ENCODE measurements around the gene DDIT3. TPM values are rescaled to one million over a fixed set of nuclear protein-coding genes. Genes with fewer than 3 reads are reported as not detected.

Gene DDIT3
- total RNA-seq, 2 experiments from 2014 or later = 28.0 TPM

- no peak overlapping the region for H3K27ac Mint-ChIP-seq
- H3K4me3 Mint-ChIP-seq = no peak overlapping the region
- ATAC-seq = no peak
- peaks cover 43% of the 10 kb centered on the region for H3K4me1 Mint-ChIP-seq (ENCODE audit: low read depth)
- ChIA-PET POLR2A (no interaction called here), CTCF (no interaction called here)
- peaks cover 4% of the 10 kb centered on the region for H3K27me3 Mint-ChIP-seq
- intact Hi-C loops (cut with micrococcal nuclease) = no loop called here
- no peaks in the 10 kb centered on the region for H3K9me3 Mint-ChIP-seq
- no peak for DNase-seq
- H3K36me3 Mint-ChIP-seq (ENCODE audit: low read depth) = peaks cover 9% of the 10 kb centered on the region
- no peak for TF ChIP-seq CTCF (IDR thresholded peaks at IDR 0.05)
Observed at GRCh38 chr12:57548488-57548887, 28.2 kb upstream of the DDIT3 start.

- H3K4me3 Mint-ChIP-seq = no peak overlapping the region
- ChIA-PET POLR2A (no interaction called here), CTCF (no interaction called here)
- peaks cover 4% of the 10 kb centered on the region for H3K27me3 Mint-ChIP-seq
- ATAC-seq (no peak), DNase-seq (no peak)
- H3K27ac Mint-ChIP-seq = no peak overlapping the region
- peaks cover 45% of the 10 kb centered on the region for H3K4me1 Mint-ChIP-seq (ENCODE audit: low read depth)
- no peak for TF ChIP-seq CTCF (IDR thresholded peaks at IDR 0.05)
- no peaks in the 10 kb centered on the region for H3K9me3 Mint-ChIP-seq
- intact Hi-C loops (cut with micrococcal nuclease) = no loop called here
- peaks cover 9% of the 10 kb centered on the region for H3K36me3 Mint-ChIP-seq (ENCODE audit: low read depth)
Observed at GRCh38 chr12:57548013-57548315, 27.6 kb upstream of the DDIT3 start.

DNA sequence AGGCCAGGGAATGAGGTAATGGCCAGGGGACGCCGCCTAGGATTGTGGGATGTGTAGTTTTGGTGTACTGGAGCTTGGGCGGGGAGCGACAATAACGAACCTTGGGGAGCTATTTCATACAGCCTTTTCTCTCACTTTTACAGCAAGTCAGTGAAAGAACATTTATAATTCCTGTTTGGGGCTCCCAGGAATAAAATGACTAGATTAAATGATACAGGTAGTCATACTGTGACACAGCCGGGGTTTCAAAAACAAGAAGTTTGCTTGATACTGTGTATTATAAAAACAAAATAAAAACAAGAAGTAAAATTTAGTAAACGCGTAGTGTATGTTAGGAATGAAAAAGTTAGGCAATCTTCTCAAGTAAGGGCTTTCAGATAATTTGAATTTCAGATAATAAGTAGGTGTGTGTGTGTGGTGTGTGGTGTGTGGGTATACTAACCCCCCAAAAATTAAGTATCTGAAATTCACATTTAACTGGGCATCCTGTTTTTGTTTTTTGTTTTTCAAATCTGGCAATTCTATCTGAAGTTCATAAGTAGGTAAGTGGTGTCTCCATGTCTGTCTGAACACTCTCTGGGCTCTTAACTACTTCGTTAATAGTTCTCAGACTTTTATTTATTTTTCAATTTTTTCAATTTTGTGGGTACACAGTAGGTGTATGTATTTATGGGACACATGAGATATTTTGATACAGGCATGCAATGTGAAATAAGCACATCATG lies 27.1 kb upstream of the DDIT3 start:
- H3K4me1 Mint-ChIP-seq (ENCODE audit: low read depth) = peaks cover 45% of the 10 kb centered on the region

GRCh38 chr12:57546438-57547287 lies 26.3 kb upstream of the DDIT3 start, which contains the start of gene DCTN2:
DCTN2 (minus strand) TSS chr12:57547192; CDS start chr12:57547063, 129 bp downstream.
- intact Hi-C loops (cut with micrococcal nuclease) = no loop called here
- no peak for TF ChIP-seq CTCF (IDR thresholded peaks at IDR 0.05)
- H3K9me3 Mint-ChIP-seq = no peaks in the 10 kb centered on the region
- DNase-seq = peak; percentile 98
- ChIA-PET POLR2A (interaction anchor here (0.5 to 2.0 kb wide), 8 partner anchors 11 to 233 kb away, joined by 3 to 11 read pairs (median 4); partner anchors contain the start of genes DDIT3 and OS9), CTCF (interaction anchor here (1.1 to 2.0 kb wide), 7 partner anchors 11 to 236 kb away, joined by 3 to 9 read pairs (median 4); partner anchors contain the start of genes OS9 and TSFM)
- H3K27me3 Mint-ChIP-seq = peaks cover 4% of the 10 kb centered on the region
- peaks cover 45% of the 10 kb centered on the region for H3K4me1 Mint-ChIP-seq (ENCODE audit: low read depth)
- peaks cover 9% of the 10 kb centered on the region for H3K36me3 Mint-ChIP-seq (ENCODE audit: low read depth)
- peak; percentile 96 for ATAC-seq
- H3K27ac Mint-ChIP-seq = peak within 1 kb of the TSS; percentile 94
- peak within 1 kb of the TSS; percentile 95 for H3K4me3 Mint-ChIP-seq

More for the DNA sequence above, 27.1 kb upstream of the DDIT3 start:
- ATAC-seq = no peak
- Mint-ChIP-seq H3K36me3 (ENCODE audit: low read depth) (peaks cover 9% of the 10 kb centered on the region), H3K27ac (peak overlapping the region; percentile 94), H3K27me3 (peaks cover 4% of the 10 kb centered on the region), H3K9me3 (no peaks in the 10 kb centered on the region), H3K4me3 (peak overlapping the region; percentile 95)
- no peak for TF ChIP-seq CTCF (IDR thresholded peaks at IDR 0.05)
- intact Hi-C loops (cut with micrococcal nuclease) = no loop called here
- ChIA-PET CTCF (interaction anchor here (1.1 to 2.0 kb wide), 6 partner anchors 10 to 235 kb away, joined by 3 to 6 read pairs (median 4); partner anchors contain the start of genes OS9 and TSFM), POLR2A (interaction anchor here (0.6 to 2.0 kb wide), 5 partner anchors 21 to 147 kb away, joined by 3 to 9 read pairs (median 4); partner anchors contain the start of genes DDIT3 and OS9)
- DNase-seq = no peak

Measured in activated CD8-positive, alpha-beta T cell treated with anti-CD3 and anti-CD28 coated beads for 36 hours (primary cell).